IMR-90 (cell line): Measurements from ENCODE around the gene DUSP23. TPM values are rescaled to one million over a fixed set of nuclear protein-coding genes. Genes with fewer than 3 reads are reported as not detected.

Experiments used
- ATAC-seq: fragments of 200-7000 bp; cut with Tn5 transposase; 2 replicates; pipeline ENCODE4 v1.9.1; 2020; ENCODE audit warnings: low read depth, mild to moderate bottlenecking, moderate library complexity
- BruUV-seq: library from RNA; stranded (reverse); fragments of 400-500 nt; replicated peaks from 2 replicates; lab custom pipeline; 2021; lab: Mats Ljungman, UMichigan
- CTCF ChIA-PET: fragments of 300-600 bp; formaldehyde crosslinking; extraction: SDS; loops from one replicate; lab custom pipeline; 2021; ENCODE audit warnings: antibody characterized with exemption; lab: Yijun Ruan, JAX
- POLR2A ChIA-PET: fragments of 300-600 bp; sonication (Branson Sonifier 250); formaldehyde crosslinking; loops from one replicate; lab custom pipeline; 2022; ENCODE audit warnings: antibody characterized with exemption; ENCODE audit not compliant: unreplicated experiment; lab: Charles Lee
- DNase-seq: peaks from one replicate; pipeline ENCODE4 v3.0.0; 2013
- H2AFZ ChIP-seq: replicated peaks from 2 replicates; pipeline ENCODE3; 2013; ENCODE audit warnings: low read length, mild to moderate bottlenecking; ENCODE audit not compliant: poor library complexity
- H2AK5ac ChIP-seq: 2 replicates; pipeline ENCODE4 v1.6.1; 2013; ENCODE audit warnings: low read depth, low read length, inconsistent platforms
- H2AK9ac ChIP-seq: replicated peaks from 2 replicates; pipeline ENCODE3; 2013; ENCODE audit warnings: mild to moderate bottlenecking, low read depth, low read length, moderate library complexity; ENCODE audit not compliant: poor library complexity
- H2BK120ac ChIP-seq: 2 replicates; pipeline ENCODE4 v1.6.1; 2013; ENCODE audit warnings: low read depth, low read length, inconsistent platforms
- H2BK15ac ChIP-seq: 3 replicates; pipeline ENCODE4 v1.6.1; 2013; ENCODE audit warnings: low read depth, low read length, inconsistent platforms
- H2BK20ac ChIP-seq: 2 replicates; pipeline ENCODE4 v1.6.1; 2013; ENCODE audit warnings: low read depth, mild to moderate bottlenecking, inconsistent platforms, low read length, moderate library complexity
- H2BK5ac ChIP-seq: 2 replicates; pipeline ENCODE4 v1.6.1; 2013; ENCODE audit warnings: mild to moderate bottlenecking, low read depth, low read length, inconsistent platforms; ENCODE audit not compliant: poor library complexity, severe bottlenecking
- H3K14ac ChIP-seq: replicated peaks from 2 replicates; pipeline ENCODE4 v1.6.1; 2013; ENCODE audit warnings: low read depth, low read length, inconsistent platforms
- H3K18ac ChIP-seq: 2 replicates; pipeline ENCODE4 v1.6.1; 2013; ENCODE audit warnings: low read depth, low read length, control low read depth
- H3K23ac ChIP-seq: 2 replicates; pipeline ENCODE4 v1.6.1; 2013; ENCODE audit warnings: low read depth, low read length, inconsistent platforms
- H3K27ac ChIP-seq: 2 replicates; pipeline ENCODE4 v1.5.1; 2013; ENCODE audit warnings: mild to moderate bottlenecking, control low read depth, low read length; ENCODE audit not compliant: insufficient read depth
- H3K27me3 ChIP-seq: 2 replicates; pipeline ENCODE4 v1.6.1; 2013; ENCODE audit warnings: low read length; ENCODE audit not compliant: control insufficient read depth, insufficient read depth
- H3K36me3 ChIP-seq: 2 replicates; pipeline ENCODE4 v1.6.1; 2013; ENCODE audit warnings: low read length, mixed read lengths; ENCODE audit not compliant: control insufficient read depth, insufficient read depth
- H3K4ac ChIP-seq: 2 replicates; pipeline ENCODE4 v1.6.1; 2013; ENCODE audit warnings: low read depth, low read length, inconsistent platforms
- H3K4me1 ChIP-seq: 2 replicates; pipeline ENCODE4 v1.6.1; 2013; ENCODE audit warnings: low read length, mixed read lengths; ENCODE audit not compliant: control insufficient read depth, insufficient read depth
- H3K4me2 ChIP-seq: 2 replicates; pipeline ENCODE4 v1.6.1; 2013; ENCODE audit warnings: low read depth, mild to moderate bottlenecking, control low read depth, low read length, moderate library complexity
- H3K4me3 ChIP-seq: 2 replicates; pipeline ENCODE4 v1.5.1; 2013; ENCODE audit warnings: low read depth, mild to moderate bottlenecking, control low read depth, low read length, moderate library complexity; ENCODE audit not compliant: insufficient read depth
- H3K56ac ChIP-seq: 2 replicates; pipeline ENCODE4 v1.6.1; 2013; ENCODE audit warnings: low read length, inconsistent platforms; ENCODE audit not compliant: insufficient read depth; ENCODE audit errors: extremely low read depth
- H3K79me1 ChIP-seq, 2 experiments: 2 replicates each; pipeline ENCODE4 v1.6.1; 2013; ENCODE audit warnings: low read length in 2 of 2, inconsistent platforms in 1 of 2, low read depth in 1 of 2
- H3K9ac ChIP-seq: 2 replicates; pipeline ENCODE4 v1.6.1; 2013; ENCODE audit warnings: low read depth, low read length, control low read depth
- H3K9me1 ChIP-seq: 2 replicates; pipeline ENCODE4 v1.6.1; 2013; ENCODE audit warnings: low read length, inconsistent platforms; ENCODE audit not compliant: insufficient read depth
- H3K9me3 ChIP-seq: 2 replicates; pipeline ENCODE4 v1.6.1; 2013; ENCODE audit warnings: low read length; ENCODE audit not compliant: control insufficient read depth, insufficient read depth
- H4K20me1 ChIP-seq: 2 replicates; pipeline ENCODE4 v1.6.1; 2013; ENCODE audit warnings: low read length, inconsistent platforms; ENCODE audit not compliant: insufficient read depth
- H4K5ac ChIP-seq: 2 replicates; pipeline ENCODE4 v1.6.1; 2013; ENCODE audit warnings: mild to moderate bottlenecking, low read depth, low read length, control low read depth
- H4K8ac ChIP-seq, 2 experiments: 2 replicates each; pipeline ENCODE4 v1.6.1; 2013; ENCODE audit warnings: low read depth in 2 of 2, low read length in 2 of 2, control low read depth in 1 of 2, inconsistent platforms in 1 of 2
- H4K91ac ChIP-seq: 2 replicates; pipeline ENCODE4 v1.6.1; 2013; ENCODE audit warnings: low read depth, low read length, inconsistent platforms; ENCODE audit not compliant: insufficient read depth
- BHLHE40 ChIP-seq: fragments of 150-350 bp; IDR thresholded peaks from 2 replicates; pipeline ENCODE4 v1.6.1; 2016; ENCODE audit warnings: mild to moderate bottlenecking, low read depth, low read length
- WGBS, 2 experiments: methylation state at CpG; one replicate each; pipeline versions ENCODE4 v1.1.5 to v1.1.7; 2013; ENCODE audit warnings: missing lambda C conversion rate in 2 of 2; ENCODE audit not compliant: insufficient read length in 1 of 2; ENCODE audit errors: extremely low coverage in 2 of 2; 5-methylcytosine and 5-hydroxymethylcytosine counted together
- dilution Hi-C: fragments of 300-500 bp; cut with HindIII; formaldehyde crosslinking; loops from one replicate; pipeline ENCODE4 v1.14.3; 2018; ENCODE audit warnings: low sequenced_read_pairs; ENCODE audit not compliant: unreplicated experiment
- in situ Hi-C: fragments of 300-500 bp; cut with MboI; formaldehyde crosslinking; loops from 3 replicates; pipeline ENCODE4 v1.14.3; 2019; ENCODE audit warnings: low sequenced_read_pairs, inconsistent platforms, mixed read lengths
- intact Hi-C: fragments of 100-400 bp; cut with micrococcal nuclease; formaldehyde crosslinking; loops from 2 replicates; pipeline ENCODE4 v1.10.0; 2022
- polyA plus RNA-seq, 3 experiments: library from polyadenylated mRNA; depleted of rRNA; stranded (reverse); fragments of >200 nt; gene quantifications; 2 replicates each; pipeline ENCODE4 v1.2.3, GENCODE V29; 2012; ENCODE audit warnings: low replicate concordance in 1 of 3
- total RNA-seq: library from RNA; depleted of rRNA; stranded (reverse); fragments of >200 nt; gene quantifications from 2 replicates; pipeline ENCODE4 v1.2.3, GENCODE V29; 2012
- TF ChIP-seq, protein P1 (sequence below): fragments of 150-350 bp; IDR thresholded peaks from 2 replicates; pipeline ENCODE4 v1.6.1; 2016; ENCODE audit warnings: low read depth, mild to moderate bottlenecking, low read length, moderate library complexity, borderline replicate concordance

The DUSP23 gene
- total and polyA plus RNA-seq, 2 of the 4 experiments (the other 2 are of a cell fraction): 4.1 to 12.9 TPM

DNA sequence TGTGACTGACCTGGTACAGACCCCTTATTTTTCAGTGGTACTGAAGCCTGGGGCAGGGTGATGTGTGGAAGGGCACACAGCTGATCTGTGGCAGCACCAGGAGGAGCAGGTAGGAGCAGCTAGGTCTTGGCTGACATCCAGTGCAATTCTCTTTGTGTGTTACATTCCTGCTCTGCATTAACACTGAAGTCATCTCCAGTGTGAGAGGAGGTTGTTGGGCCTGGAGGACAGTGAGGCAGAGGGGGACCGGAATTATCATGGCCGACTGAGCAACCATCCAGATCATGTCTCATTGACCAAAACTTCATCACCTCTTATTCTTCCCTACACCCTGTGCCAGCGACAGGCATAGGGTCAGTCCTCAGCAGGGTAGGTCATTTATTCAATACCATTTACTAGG is 47.4 kb downstream of the DUSP23 start:
- no peak overlapping the region for H3K56ac ChIP-seq
- no peak overlapping the region for H2AK9ac ChIP-seq
- H3K4me2 ChIP-seq: no peak overlapping the region
- H4K5ac ChIP-seq: no peak overlapping the region
- H3K9me3 ChIP-seq: no peaks in the 10 kb centered on the region
- H3K27me3 ChIP-seq: peaks cover 6% of the 10 kb centered on the region
- no peak overlapping the region for H2BK120ac ChIP-seq
- no peak overlapping the region for H2BK20ac ChIP-seq
- no TSS peak for BruUV-seq
- no peak overlapping the region for H2AK5ac ChIP-seq
- H3K79me1 ChIP-seq: no peaks in the 10 kb centered on the region
- H3K9me1 ChIP-seq: 0 out of 2 replicates have a peak, but pooled peaks cover 3% of the 10 kb centered on the region
- no peak overlapping the region for H2AFZ ChIP-seq
- H3K4ac ChIP-seq: no peak overlapping the region
- H4K91ac ChIP-seq: no peak overlapping the region
- no peaks in the 10 kb centered on the region for H4K20me1 ChIP-seq
- ATAC-seq (no peak), DNase-seq (no peak)
- in situ Hi-C loops: no loop called here
- H2BK5ac ChIP-seq: no peak overlapping the region
- H2BK15ac ChIP-seq: no peak overlapping the region
- no peak overlapping the region for H3K18ac ChIP-seq
- no peaks in the 10 kb centered on the region for H3K36me3 ChIP-seq
- WGBS, 2 experiments: no CpG with 5 or more reads among the region's 3 CpGs
- TF ChIP-seq BHLHE40: no peak
- TF ChIP-seq, protein P1, sequence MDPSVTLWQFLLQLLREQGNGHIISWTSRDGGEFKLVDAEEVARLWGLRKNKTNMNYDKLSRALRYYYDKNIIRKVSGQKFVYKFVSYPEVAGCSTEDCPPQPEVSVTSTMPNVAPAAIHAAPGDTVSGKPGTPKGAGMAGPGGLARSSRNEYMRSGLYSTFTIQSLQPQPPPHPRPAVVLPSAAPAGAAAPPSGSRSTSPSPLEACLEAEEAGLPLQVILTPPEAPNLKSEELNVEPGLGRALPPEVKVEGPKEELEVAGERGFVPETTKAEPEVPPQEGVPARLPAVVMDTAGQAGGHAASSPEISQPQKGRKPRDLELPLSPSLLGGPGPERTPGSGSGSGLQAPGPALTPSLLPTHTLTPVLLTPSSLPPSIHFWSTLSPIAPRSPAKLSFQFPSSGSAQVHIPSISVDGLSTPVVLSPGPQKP: no peak
- dilution Hi-C loops: no loop called here
- H3K9ac ChIP-seq: no peak overlapping the region
- no peak overlapping the region for H3K23ac ChIP-seq
- intact Hi-C loops: no loop called here
- H3K27ac ChIP-seq: no peak overlapping the region
- no peak overlapping the region for H3K4me3 ChIP-seq
- peaks cover 2% of the 10 kb centered on the region for H3K4me1 ChIP-seq
- ChIA-PET POLR2A (no interaction called here), CTCF (interaction anchor here (0.8 kb wide), 1 partner anchor 29 kb away, joined by 3 read pairs; no protein-coding TSS in a partner anchor)
- no peak overlapping the region for H3K14ac ChIP-seq
- no peak overlapping the region for H4K8ac ChIP-seq
